A204.1 (cell line): ENCODE data around the gene GPHN.
"Not testable (repeated sequence)": the region's sequence is repeated elsewhere in the genome, so short reads cannot be mapped to it uniquely, and the experiment has no call there.

Experiments used
- FAIRE-seq: peaks from 2 replicates; lab custom pipeline; 2012; peaks lifted over from hg19 to GRCh38; lab: Jason Lieb, UNC

GPHN gene

GRCh38 chr14:66502836-66503235 lies 5.1 kb upstream of the GPHN start:
- FAIRE-seq, result not testable (repeated sequence)

GRCh38 chr14:66503532-66503931 lies 4.4 kb upstream of the GPHN start:
- no peak for FAIRE-seq

- no peak for FAIRE-seq
Measured at GRCh38 chr14:66507181-66507721, 696 bp upstream of the GPHN start.

GRCh38 chr14:66508547-66508845 lies 549 bp downstream of the GPHN start:
- no peak for FAIRE-seq

- FAIRE-seq, result no peak
Measured at GRCh38 chr14:66508846-66509621, 1.1 kb downstream of the GPHN start.

GRCh38 chr14:66509874-66510273 lies 1.9 kb downstream of the GPHN start:
- FAIRE-seq, result no peak

- no peak for FAIRE-seq
Measured at GRCh38 chr14:66511849-66512248, 3.9 kb downstream of the GPHN start.

GRCh38 chr14:66514213-66514612 lies 6.3 kb downstream of the GPHN start:
- no peak for FAIRE-seq

GRCh38 chr14:66530526-66530925 lies 22.6 kb downstream of the GPHN start:
- FAIRE-seq, result no peak

- FAIRE-seq, result no peak
Measured at GRCh38 chr14:66539034-66539433, 31.1 kb downstream of the GPHN start.

GRCh38 chr14:66540038-66540437 lies 32.1 kb downstream of the GPHN start:
- FAIRE-seq, result no peak

- FAIRE-seq, result no peak
Measured at GRCh38 chr14:66541627-66542026, 33.7 kb downstream of the GPHN start.

- FAIRE-seq, result no peak
Measured at GRCh38 chr14:66543996-66544395, 36.0 kb downstream of the GPHN start.

- FAIRE-seq, result not testable (repeated sequence)
Measured at GRCh38 chr14:66545191-66545590, 37.2 kb downstream of the GPHN start.

- not testable (repeated sequence) for FAIRE-seq
Measured at GRCh38 chr14:66545751-66546150, 37.8 kb downstream of the GPHN start.

- FAIRE-seq, result no peak
Measured at GRCh38 chr14:66563731-66564130, 55.8 kb downstream of the GPHN start.

GRCh38 chr14:66568220-66568619 lies 60.3 kb downstream of the GPHN start:
- peak; percentile 73 for FAIRE-seq

- no peak for FAIRE-seq
Measured at GRCh38 chr14:66572826-66573225, 64.9 kb downstream of the GPHN start.

- FAIRE-seq, result no peak
Measured at GRCh38 chr14:66575014-66575413, 67.1 kb downstream of the GPHN start.

GRCh38 chr14:66575939-66576338 lies 68.0 kb downstream of the GPHN start:
- FAIRE-seq, result no peak

GRCh38 chr14:66587753-66588152 lies 79.8 kb downstream of the GPHN start:
- FAIRE-seq, result not testable (repeated sequence)

- FAIRE-seq, result no peak
Measured at GRCh38 chr14:66595394-66595793, 87.4 kb downstream of the GPHN start.

GRCh38 chr14:66596241-66596985 lies 88.5 kb downstream of the GPHN start:
- no peak for FAIRE-seq

- FAIRE-seq, result no peak
Measured at GRCh38 chr14:66600416-66600815, 92.5 kb downstream of the GPHN start.
